ENCODE measurements around the gene COL4A2.

The COL4A2 gene

GRCh38 chr13:110336108-110336507 is 29.0 kb downstream of the COL4A2 start:
- no peak overlapping the region for H3K4me3 ChIP-seq (ENCODE audit: control insufficient read depth, low read depth, low read length)
- DNase-seq (ENCODE audit: low read depth), result no peak
- no peak for TF ChIP-seq CTCF (conservative IDR thresholded peaks at IDR 0.05; ENCODE audit: control insufficient read depth, insufficient read depth, low read depth, low read length)

- no peak for DNase-seq (ENCODE audit: low read depth)
- no peak for TF ChIP-seq CTCF (conservative IDR thresholded peaks at IDR 0.05; ENCODE audit: control insufficient read depth, insufficient read depth, low read depth, low read length)
- H3K4me3 ChIP-seq (ENCODE audit: control insufficient read depth, low read depth, low read length), result no peak overlapping the region
These were observed 29.6 kb downstream of the COL4A2 start for GRCh38 chr13:110336681-110337080.

- no peak for DNase-seq (ENCODE audit: low read depth)
- no peak for TF ChIP-seq CTCF (conservative IDR thresholded peaks at IDR 0.05; ENCODE audit: control insufficient read depth, insufficient read depth, low read depth, low read length)
- H3K4me3 ChIP-seq (ENCODE audit: control insufficient read depth, low read depth, low read length), result no peak overlapping the region
These were observed 30.2 kb downstream of the COL4A2 start for GRCh38 chr13:110337247-110337646.

GRCh38 chr13:110338441-110339101 is 31.5 kb downstream of the COL4A2 start:
- no peak for TF ChIP-seq CTCF (conservative IDR thresholded peaks at IDR 0.05; ENCODE audit: control insufficient read depth, insufficient read depth, low read depth, low read length)
- no peak overlapping the region for H3K4me3 ChIP-seq (ENCODE audit: control insufficient read depth, low read depth, low read length)
- peak; percentile 47 for DNase-seq (ENCODE audit: low read depth)

- no peak for DNase-seq (ENCODE audit: low read depth)
- no peak for TF ChIP-seq CTCF (conservative IDR thresholded peaks at IDR 0.05; ENCODE audit: control insufficient read depth, insufficient read depth, low read depth, low read length)
- H3K4me3 ChIP-seq (ENCODE audit: control insufficient read depth, low read depth, low read length), result no peak overlapping the region
These were observed 32.2 kb downstream of the COL4A2 start for GRCh38 chr13:110339263-110339662.

GRCh38 chr13:110339975-110340550 is 33.0 kb downstream of the COL4A2 start:
- H3K4me3 ChIP-seq (ENCODE audit: control insufficient read depth, low read depth, low read length), result no peak overlapping the region
- DNase-seq (ENCODE audit: low read depth), result no peak
- no peak for TF ChIP-seq CTCF (conservative IDR thresholded peaks at IDR 0.05; ENCODE audit: control insufficient read depth, insufficient read depth, low read depth, low read length)
